ENCODE measurements around the gene PSD2. TPM values are rescaled to one million over a fixed set of nuclear protein-coding genes. Genes with fewer than 3 reads are reported as not detected.

Gene PSD2
- total RNA-seq (2022; extraction: Qiagen RNA extraction; ENCODE audit: low read depth): 0.02 to 0.09 TPM (median 0.05 TPM) in 4 of 5 replicates, not detected in the other

GRCh38 chr5:139795074-139796001 lies at the start of gene PSD2:
Gene PSD2, plus strand, starts transcription at chr5:139795808. Its CDS starts 13,633 bp downstream, at chr5:139809441.

Other genes with a start within 250 kb of the PSD2 start
- gene UBE2D2, start 234.5 kb upstream of the PSD2 start, total RNA-seq (2022; extraction: Qiagen RNA extraction; ENCODE audit: low read depth): 129 to 170 TPM (median 163 TPM) in 5 replicates
- 12.7 to 22.8 TPM (median 19.7 TPM) in 5 replicates for gene CXXC5, start 147.5 kb upstream of the PSD2 start, total RNA-seq (2022; extraction: Qiagen RNA extraction; ENCODE audit: low read depth)
- 1.3 to 2.3 TPM (median 2.0 TPM) in 5 replicates for gene NRG2, start 247.5 kb downstream of the PSD2 start, total RNA-seq (2022; extraction: Qiagen RNA extraction; ENCODE audit: low read depth)

Data from A549 treated with ZK216348 at 1 μM for 4 hours (cell line).